HepG2 (cell line): ENCODE data around the gene JMJD6. TPM values are rescaled to one million over a fixed set of nuclear protein-coding genes. Genes with fewer than 3 reads are reported as not detected.
A peak's percentile ranks its signal among the peaks of the same experiment; 100 is the strongest.

ENCODE experiments used
- BCL3 ChIP-seq: sonication (generic); formaldehyde crosslinking; IDR thresholded peaks from 2 replicates; pipeline ENCODE4 v1.5.1; 2020; ENCODE audit warnings: mild to moderate bottlenecking, missing genetic modification reagents, moderate library complexity
- BCL6 ChIP-seq: IDR thresholded peaks from 2 replicates; pipeline ENCODE4 v1.6.1; 2016; ENCODE audit warnings: missing genetic modification reagents, missing compliant biosample characterization
- CREM ChIP-seq, 2 experiments: sonication (generic) in 1 of 2; formaldehyde crosslinking in 1 of 2; IDR thresholded peaks; 2 replicates each; pipeline versions ENCODE4 v1.4.0 to v1.6.1; 2016 to 2020; ENCODE audit warnings: antibody characterized with exemption in 1 of 2, mild to moderate bottlenecking in 1 of 2, missing genetic modification reagents in 1 of 2
- JARID2 ChIP-seq: sonication (generic); formaldehyde crosslinking; IDR thresholded peaks from 2 replicates; pipeline ENCODE4 v1.8.1; 2023; ENCODE audit warnings: missing genetic modification reagents, inconsistent platforms; ENCODE audit not compliant: insufficient replicate concordance
- MTA3 ChIP-seq: sonication (generic); formaldehyde crosslinking; IDR thresholded peaks from 2 replicates; pipeline ENCODE4 v1.4.0; 2020; ENCODE audit warnings: missing genetic modification reagents
- POGK ChIP-seq: sonication (generic); formaldehyde crosslinking; conservative IDR thresholded peaks from 2 replicates; pipeline ENCODE4 v1.8.0; 2022; ENCODE audit warnings: mild to moderate bottlenecking, moderate library complexity, missing genetic modification reagents
- RFX3 ChIP-seq: IDR thresholded peaks from 2 replicates; pipeline ENCODE4 v1.6.1; 2016; ENCODE audit warnings: missing biosample characterization, missing genetic modification reagents
- STAG1 ChIP-seq: sonication (generic); formaldehyde crosslinking; IDR thresholded peaks from 2 replicates; pipeline ENCODE4 v1.4.0; 2020; ENCODE audit warnings: missing genetic modification reagents
- USF2 ChIP-seq, 2 experiments: sonication (generic) in 1 of 2; formaldehyde crosslinking in 1 of 2; IDR thresholded peaks; 2 replicates each; pipeline versions ENCODE4 v1.5.1 to v1.6.1; 2011 to 2020; ENCODE audit warnings: borderline replicate concordance in 1 of 2, low read depth in 1 of 2, low read length in 1 of 2, mild to moderate bottlenecking in 1 of 2, missing genetic modification reagents in 1 of 2, moderate library complexity in 1 of 2
- ZNF30 ChIP-seq: sonication (generic); formaldehyde crosslinking; IDR thresholded peaks from 2 replicates; pipeline ENCODE4 v1.5.0; 2020; ENCODE audit warnings: mild to moderate bottlenecking, missing genetic modification reagents
- ZNF552 ChIP-seq: sonication (generic); formaldehyde crosslinking; IDR thresholded peaks from 2 replicates; pipeline ENCODE4 v1.9.0; 2022; ENCODE audit warnings: missing genetic modification reagents, mild to moderate bottlenecking, borderline replicate concordance
- polyA plus RNA-seq, 8 experiments: library from polyadenylated mRNA; depleted of rRNA in 3 of 8; stranded (reverse) in 7 of 8; unstranded in 1 of 8; fragments of >200 nt; fragmentation: Illumina TruSeq in 4 of 8; extraction: Trizol in 4 of 8; gene quantifications; 2 replicates each; pipeline versions ENCODE4 v1.2.1 to v1.2.3, GENCODE V29; 2011 to 2016; ENCODE audit warnings: low read depth in 4 of 8, missing spikeins in 1 of 8, mixed read lengths in 1 of 8; ENCODE audit not compliant: insufficient read depth in 1 of 8
- total RNA-seq, 5 experiments: library from RNA; depleted of rRNA; stranded (reverse); fragments of >200 nt; fragmentation: Illumina TruSeq; extraction: Trizol; gene quantifications; 2 replicates each; pipeline ENCODE4 v1.2.3, GENCODE V29; 2016; ENCODE audit warnings: low read depth in 1 of 5
- TF ChIP-seq, protein P1 (sequence below): sonication (generic); formaldehyde crosslinking; IDR thresholded peaks from 2 replicates; pipeline ENCODE4 v1.4.0; 2020; ENCODE audit warnings: mild to moderate bottlenecking, low read depth, missing genetic modification reagents
- TF ChIP-seq, protein P2 (sequence below): sonication (generic); formaldehyde crosslinking; IDR thresholded peaks from 2 replicates; pipeline ENCODE4 v1.4.0; 2020; ENCODE audit warnings: missing genetic modification reagents, borderline replicate concordance
- TF ChIP-seq, protein P3 (sequence below): sonication (generic); formaldehyde crosslinking; IDR thresholded peaks from 2 replicates; pipeline ENCODE4 v1.8.0; 2022; ENCODE audit warnings: low read depth, missing genetic modification reagents

Gene JMJD6
- total and polyA plus RNA-seq, 2 of the 13 experiments (the other 11 are each of a cell fraction or from before 2014, with no cell fraction given), result 33.6 to 41.0 TPM

DNA sequence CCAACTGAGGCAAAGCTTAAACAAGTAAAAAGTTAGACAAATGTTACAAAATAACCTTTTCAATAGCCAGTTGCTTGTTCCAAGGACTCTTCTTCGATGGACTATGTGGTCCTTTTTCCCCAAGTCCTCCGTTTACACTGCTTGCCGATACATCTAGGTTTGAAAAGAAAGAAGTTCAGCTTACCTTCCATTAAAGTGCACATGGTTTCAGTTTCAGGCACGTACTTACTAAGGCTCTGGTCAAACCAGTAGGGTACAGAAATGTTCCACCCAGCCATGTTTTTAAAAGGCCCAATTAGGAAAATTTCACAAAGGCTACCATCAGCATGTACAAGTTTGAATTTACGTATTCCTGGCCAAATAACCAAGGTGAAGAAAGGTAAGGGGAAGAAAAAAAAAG, 8.6 kb upstream of the JMJD6 start (continued):
- no peak for TF ChIP-seq JARID2 (CRISPR knock-in tag)
- no peak for TF ChIP-seq CREM (IDR thresholded peaks at IDR 0.05)
- TF ChIP-seq CREM (CRISPR knock-in tag; IDR thresholded peaks at IDR 0.05), result no peak
- no peak for TF ChIP-seq RFX3
- 0 out of 2 replicates have a peak, but pooled peaks have one; percentile 9 for TF ChIP-seq STAG1
- no peak for TF ChIP-seq POGK (CRISPR knock-in tag)
- no peak for TF ChIP-seq BCL3 (CRISPR knock-in tag)
- no peak for TF ChIP-seq USF2 (IDR thresholded peaks at IDR 0.05; ENCODE audit: low read depth, low read length)
- no peak for TF ChIP-seq USF2 (CRISPR knock-in tag; IDR thresholded peaks at IDR 0.05; ENCODE audit: borderline replicate concordance)
- TF ChIP-seq, protein P1, sequence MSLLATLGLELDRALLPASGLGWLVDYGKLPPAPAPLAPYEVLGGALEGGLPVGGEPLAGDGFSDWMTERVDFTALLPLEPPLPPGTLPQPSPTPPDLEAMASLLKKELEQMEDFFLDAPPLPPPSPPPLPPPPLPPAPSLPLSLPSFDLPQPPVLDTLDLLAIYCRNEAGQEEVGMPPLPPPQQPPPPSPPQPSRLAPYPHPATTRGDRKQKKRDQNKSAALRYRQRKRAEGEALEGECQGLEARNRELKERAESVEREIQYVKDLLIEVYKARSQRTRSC (CRISPR knock-in tag), result no peak
- TF ChIP-seq ZNF30, result no peak
- TF ChIP-seq, protein P2, sequence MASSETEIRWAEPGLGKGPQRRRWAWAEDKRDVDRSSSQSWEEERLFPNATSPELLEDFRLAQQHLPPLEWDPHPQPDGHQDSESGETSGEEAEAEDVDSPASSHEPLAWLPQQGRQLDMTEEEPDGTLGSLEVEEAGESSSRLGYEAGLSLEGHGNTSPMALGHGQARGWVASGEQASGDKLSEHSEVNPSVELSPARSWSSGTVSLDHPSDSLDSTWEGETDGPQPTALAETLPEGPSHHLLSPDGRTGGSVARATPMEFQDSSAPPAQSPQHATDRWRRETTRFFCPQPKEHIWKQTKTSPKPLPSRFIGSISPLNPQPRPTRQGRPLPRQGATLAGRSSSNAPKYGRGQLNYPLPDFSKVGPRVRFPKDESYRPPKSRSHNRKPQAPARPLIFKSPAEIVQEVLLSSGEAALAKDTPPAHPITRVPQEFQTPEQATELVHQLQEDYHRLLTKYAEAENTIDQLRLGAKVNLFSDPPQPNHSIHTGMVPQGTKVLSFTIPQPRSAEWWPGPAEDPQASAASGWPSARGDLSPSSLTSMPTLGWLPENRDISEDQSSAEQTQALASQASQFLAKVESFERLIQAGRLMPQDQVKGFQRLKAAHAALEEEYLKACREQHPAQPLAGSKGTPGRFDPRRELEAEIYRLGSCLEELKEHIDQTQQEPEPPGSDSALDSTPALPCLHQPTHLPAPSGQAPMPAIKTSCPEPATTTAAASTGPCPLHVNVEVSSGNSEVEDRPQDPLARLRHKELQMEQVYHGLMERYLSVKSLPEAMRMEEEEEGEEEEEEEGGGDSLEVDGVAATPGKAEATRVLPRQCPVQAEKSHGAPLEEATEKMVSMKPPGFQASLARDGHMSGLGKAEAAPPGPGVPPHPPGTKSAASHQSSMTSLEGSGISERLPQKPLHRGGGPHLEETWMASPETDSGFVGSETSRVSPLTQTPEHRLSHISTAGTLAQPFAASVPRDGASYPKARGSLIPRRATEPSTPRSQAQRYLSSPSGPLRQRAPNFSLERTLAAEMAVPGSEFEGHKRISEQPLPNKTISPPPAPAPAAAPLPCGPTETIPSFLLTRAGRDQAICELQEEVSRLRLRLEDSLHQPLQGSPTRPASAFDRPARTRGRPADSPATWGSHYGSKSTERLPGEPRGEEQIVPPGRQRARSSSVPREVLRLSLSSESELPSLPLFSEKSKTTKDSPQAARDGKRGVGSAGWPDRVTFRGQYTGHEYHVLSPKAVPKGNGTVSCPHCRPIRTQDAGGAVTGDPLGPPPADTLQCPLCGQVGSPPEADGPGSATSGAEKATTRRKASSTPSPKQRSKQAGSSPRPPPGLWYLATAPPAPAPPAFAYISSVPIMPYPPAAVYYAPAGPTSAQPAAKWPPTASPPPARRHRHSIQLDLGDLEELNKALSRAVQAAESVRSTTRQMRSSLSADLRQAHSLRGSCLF, result no peak
- peak; percentile 20; the same call in 1 of the 2 replicates for TF ChIP-seq BCL6 (CRISPR knock-in tag)
- TF ChIP-seq ZNF552 (CRISPR knock-in tag), result no peak
- no peak for TF ChIP-seq MTA3 (CRISPR knock-in tag)
- TF ChIP-seq, protein P3, sequence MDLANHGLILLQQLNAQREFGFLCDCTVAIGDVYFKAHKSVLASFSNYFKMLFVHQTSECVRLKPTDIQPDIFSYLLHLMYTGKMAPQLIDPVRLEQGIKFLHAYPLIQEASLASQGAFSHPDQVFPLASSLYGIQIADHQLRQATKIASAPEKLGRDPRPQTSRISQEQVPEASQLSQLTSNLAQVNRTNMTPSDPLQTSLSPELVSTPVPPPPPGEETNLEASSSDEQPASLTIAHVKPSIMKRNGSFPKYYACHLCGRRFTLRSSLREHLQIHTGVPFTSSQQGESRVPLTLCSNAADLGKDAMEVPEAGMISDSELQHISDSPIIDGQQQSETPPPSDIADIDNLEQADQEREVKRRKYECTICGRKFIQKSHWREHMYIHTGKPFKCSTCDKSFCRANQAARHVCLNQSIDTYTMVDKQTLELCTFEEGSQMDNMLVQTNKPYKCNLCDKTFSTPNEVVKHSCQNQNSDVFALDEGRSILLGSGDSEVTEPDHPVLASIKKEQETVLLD (CRISPR knock-in tag), result no peak
